H1 (cell line): ENCODE results near the gene SLC37A2. TPM values are rescaled to one million over a fixed set of nuclear protein-coding genes. Genes with fewer than 3 reads are reported as not detected.

ENCODE experiments used
- CBX5 ChIP-seq: fragments of 300-800, 300-1000 bp; sonication (generic); IDR thresholded peaks from 2 replicates; pipeline ENCODE4 v1.7.1; 2016; ENCODE audit warnings: antibody characterized with exemption, low read length, low read depth
- KDM5A ChIP-seq: fragments of 200-600 bp; IDR thresholded peaks from 2 replicates; pipeline ENCODE4 v1.7.1; 2012; ENCODE audit warnings: mild to moderate bottlenecking, low read length, inconsistent platforms, mixed read lengths
- SIRT6 ChIP-seq: IDR thresholded peaks from one replicate; pipeline ENCODE4 v1.7.1; 2012; ENCODE audit warnings: low read length, inconsistent platforms
- SUZ12 ChIP-seq: fragments of 200-600 bp; sonication (generic); IDR thresholded peaks from 2 replicates; pipeline ENCODE4 v1.6.1; 2012; ENCODE audit warnings: mild to moderate bottlenecking, inconsistent platforms, low read length, moderate library complexity, mixed read lengths
- TAF7 ChIP-seq: optimal IDR thresholded peaks from 2 replicates; pipeline ENCODE3; 2011; ENCODE audit warnings: low read depth, mild to moderate bottlenecking, inconsistent platforms, low read length, moderate library complexity, borderline replicate concordance
- TEAD4 ChIP-seq: IDR thresholded peaks from 2 replicates; pipeline ENCODE4 v1.6.1; 2012; ENCODE audit warnings: low read depth, low read length, inconsistent platforms, mixed read lengths
- polyA plus RNA-seq, 7 experiments: library from polyadenylated mRNA; depleted of rRNA in 3 of 7; stranded (reverse) in 5 of 7; unstranded in 2 of 7; fragments of >200 nt in 5 of 7; fragments of 200-250 nt in 2 of 7; gene quantifications; 1 replicate in 5 of 7; 2 replicates in 1 of 7; 4 replicates in 1 of 7; pipeline versions ENCODE4 v1.2.1 to v1.2.3, GENCODE V29; 2011 to 2013; ENCODE audit warnings: missing spikeins in 2 of 7, mixed read lengths in 2 of 7
- total RNA-seq: library from RNA; stranded (reverse); fragmentation: NEBNext Ultra II Directional; extraction: Animal tissue kit (Norgen Biotek cat#: 25700); gene quantifications from 2 replicates; pipeline ENCODE4 v1.2.1, GENCODE V29; 2021

Gene SLC37A2
- total and polyA plus RNA-seq, 2 of the 8 experiments (the other 6 are each of a cell fraction or from before 2014, with no cell fraction given) = 1.3 to 1.9 TPM

- TF ChIP-seq CBX5 (no peak), KDM5A (no peak), TEAD4 (no peak), SUZ12 (no peak), TAF7 (no peak), SIRT6 (no peak)
Observed at GRCh38 chr11:125069796-125070195, 6.7 kb downstream of the SLC37A2 start (continued).
